ENCODE results near the gene D2HGDH. TPM values are rescaled to one million over a fixed set of nuclear protein-coding genes. Genes with fewer than 3 reads are reported as not detected.

D2HGDH gene
- total RNA-seq, 2 experiments from 2014 or later, result 26.9 to 29.3 TPM

DNA sequence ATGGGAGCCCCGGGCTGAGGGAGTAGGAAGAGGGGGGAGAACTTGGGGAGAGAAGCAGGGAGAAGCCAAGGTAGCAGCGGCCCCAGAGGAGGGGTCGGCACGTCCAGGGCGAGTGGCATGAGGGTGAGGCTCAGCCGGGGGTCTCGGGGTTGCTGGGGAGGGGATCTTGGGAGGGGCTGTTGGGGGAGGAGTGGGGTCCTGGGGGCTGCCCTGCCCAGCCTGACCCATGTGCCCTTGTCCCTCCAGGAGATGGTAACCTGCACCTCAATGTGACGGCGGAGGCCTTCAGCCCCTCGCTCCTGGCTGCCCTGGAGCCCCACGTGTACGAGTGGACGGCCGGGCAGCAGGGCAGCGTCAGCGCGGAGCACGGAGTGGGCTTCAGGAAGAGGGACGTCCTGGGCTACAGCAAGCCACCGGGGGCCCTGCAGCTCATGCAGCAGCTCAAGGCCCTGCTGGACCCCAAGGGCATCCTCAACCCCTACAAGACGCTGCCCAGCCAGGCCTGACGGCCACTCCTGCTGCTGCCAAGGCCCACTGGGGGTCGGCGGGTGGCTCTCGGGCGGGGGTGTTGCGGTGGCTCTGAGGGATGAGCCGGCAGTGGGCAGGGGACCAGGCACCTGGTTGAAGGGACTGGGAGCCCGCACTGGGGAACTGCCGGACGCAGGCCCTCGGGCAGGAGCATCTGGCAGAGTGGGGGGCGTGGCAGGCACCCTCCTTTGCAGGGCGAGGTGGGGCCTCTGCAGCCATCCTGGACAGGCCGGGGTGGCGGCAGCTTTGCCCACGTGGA is 33.2 kb downstream of the D2HGDH start:
- Mint-ChIP-seq H3K36me3 (no peaks in the 10 kb centered on the region), H3K4me1 (peaks cover 10% of the 10 kb centered on the region), H3K4me3 (no peak overlapping the region), H3K27ac (no peak overlapping the region), H3K9me3 (no peaks in the 10 kb centered on the region), H3K27me3 (no peaks in the 10 kb centered on the region)
- DNase-seq, result no peak

DNA sequence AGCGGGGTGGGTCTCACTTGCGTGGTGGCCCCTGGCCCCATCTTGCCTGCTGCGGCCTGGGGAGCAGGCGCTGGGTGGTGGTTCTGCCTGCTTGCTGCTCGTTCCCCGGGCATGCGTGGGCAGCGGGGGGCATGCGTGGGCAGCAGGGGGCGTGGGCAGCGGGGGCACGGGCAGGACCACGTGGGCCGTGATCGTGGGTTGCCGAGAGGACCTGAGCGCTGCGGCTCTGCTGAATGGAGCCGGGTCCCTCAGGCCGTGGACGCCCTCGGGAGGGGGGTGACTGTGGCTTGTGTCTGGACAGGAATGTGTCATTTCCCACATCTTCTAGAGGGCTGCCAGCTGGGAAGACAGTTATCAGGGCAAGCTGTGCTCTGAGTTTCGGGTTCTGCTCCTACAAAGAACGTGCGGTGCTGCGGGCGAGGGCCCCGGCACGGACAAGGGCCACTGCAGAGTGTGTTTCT is 33.9 kb downstream of the D2HGDH start:
- no peak overlapping the region for H3K4me3 Mint-ChIP-seq
- no peaks in the 10 kb centered on the region for H3K27me3 Mint-ChIP-seq
- H3K27ac Mint-ChIP-seq, result no peak overlapping the region
- H3K4me1 Mint-ChIP-seq, result peaks cover 13% of the 10 kb centered on the region
- no peaks in the 10 kb centered on the region for H3K9me3 Mint-ChIP-seq
- no peaks in the 10 kb centered on the region for H3K36me3 Mint-ChIP-seq
- no peak for DNase-seq

DNA sequence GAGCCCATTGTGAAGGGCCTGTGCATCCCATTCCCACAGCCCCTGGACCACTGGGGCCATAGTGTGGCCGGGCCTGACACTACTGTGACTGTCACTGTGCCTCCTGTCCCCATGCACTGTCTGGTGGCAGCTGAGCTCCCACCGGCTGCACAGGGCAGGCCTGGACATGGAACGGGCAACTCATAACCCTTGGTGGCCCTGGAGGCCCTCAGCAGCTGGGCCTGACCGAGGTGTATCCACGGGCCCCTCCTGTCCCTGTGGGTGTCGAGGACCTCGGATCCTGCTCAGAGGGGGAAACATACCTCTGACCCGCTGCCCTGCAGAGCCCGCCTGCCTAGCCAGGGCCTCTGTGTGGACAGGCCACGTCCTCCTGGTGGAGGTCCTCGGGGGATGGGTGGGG is 34.4 kb downstream of the D2HGDH start:
- Mint-ChIP-seq H3K9me3 (no peaks in the 10 kb centered on the region), H3K27ac (no peak overlapping the region), H3K36me3 (no peaks in the 10 kb centered on the region), H3K4me1 (peaks cover 13% of the 10 kb centered on the region), H3K27me3 (no peaks in the 10 kb centered on the region), H3K4me3 (no peak overlapping the region)
- DNase-seq, result no peak

DNA sequence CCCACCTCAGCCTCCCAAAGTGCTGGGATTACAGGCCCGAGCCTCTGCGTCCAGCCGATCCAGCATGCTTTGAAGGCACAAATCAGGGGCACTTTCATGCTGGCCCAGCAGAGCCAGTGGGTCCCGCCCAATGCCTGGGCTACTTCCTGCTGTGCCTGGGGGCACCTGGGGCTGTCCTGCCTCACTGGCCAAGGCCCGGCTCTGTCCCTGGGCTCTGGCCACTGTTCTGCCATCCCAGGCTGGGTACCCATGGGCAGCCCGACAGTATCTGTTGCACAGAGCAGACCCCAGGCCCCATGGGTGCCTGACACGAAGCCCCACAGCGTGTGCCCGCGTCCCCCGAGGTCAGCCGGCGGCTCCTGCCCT is 35.4 kb downstream of the D2HGDH start:
- H3K36me3 Mint-ChIP-seq, result no peaks in the 10 kb centered on the region
- no peak overlapping the region for H3K27ac Mint-ChIP-seq
- no peaks in the 10 kb centered on the region for H3K27me3 Mint-ChIP-seq
- H3K9me3 Mint-ChIP-seq, result no peaks in the 10 kb centered on the region
- H3K4me3 Mint-ChIP-seq, result no peak overlapping the region
- no peak for DNase-seq
- H3K4me1 Mint-ChIP-seq, result peaks cover 13% of the 10 kb centered on the region

DNA sequence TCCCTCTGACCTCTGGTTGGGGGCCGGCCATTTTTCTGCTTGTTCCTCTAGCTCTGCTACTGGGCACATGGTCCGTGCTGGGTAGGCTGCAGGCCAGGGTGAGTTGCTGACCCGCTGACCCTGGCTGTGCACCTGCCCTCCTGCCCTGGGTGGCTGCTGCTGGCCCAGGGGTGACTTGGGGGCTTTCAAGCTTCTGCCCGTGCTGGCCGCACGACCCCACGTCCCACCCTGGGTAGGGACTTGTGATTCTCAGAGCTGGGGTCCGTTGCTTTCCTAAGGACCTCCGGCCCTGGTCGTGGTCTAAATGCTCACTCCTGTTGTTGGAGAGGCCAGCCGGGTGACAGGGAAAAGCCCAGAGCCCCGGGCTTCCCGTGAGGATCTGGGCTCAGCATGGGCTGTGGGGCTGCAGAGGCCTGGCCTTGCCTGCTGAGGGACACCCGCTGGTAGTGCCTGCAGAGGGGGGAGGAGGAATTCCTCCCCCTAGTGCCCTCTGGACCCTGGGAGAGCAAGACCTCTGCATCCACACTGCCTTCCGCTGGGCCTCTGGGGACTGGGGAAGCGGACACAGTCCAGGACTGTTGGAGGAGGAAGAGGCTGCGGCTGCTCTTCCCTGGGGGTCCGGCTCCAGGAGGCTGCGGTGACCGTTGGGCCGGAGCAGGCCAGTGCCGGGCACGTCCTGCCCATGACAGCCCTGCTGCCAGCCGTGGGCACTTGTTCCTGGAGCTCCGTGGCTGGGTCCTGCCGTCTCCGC is 35.9 kb downstream of the D2HGDH start:
- no peaks in the 10 kb centered on the region for H3K9me3 Mint-ChIP-seq
- H3K4me1 Mint-ChIP-seq, result peaks cover 13% of the 10 kb centered on the region
- no peak overlapping the region for H3K4me3 Mint-ChIP-seq
- H3K27me3 Mint-ChIP-seq, result no peaks in the 10 kb centered on the region
- H3K36me3 Mint-ChIP-seq, result no peaks in the 10 kb centered on the region
- DNase-seq, result no peak
- H3K27ac Mint-ChIP-seq, result no peak overlapping the region

DNA sequence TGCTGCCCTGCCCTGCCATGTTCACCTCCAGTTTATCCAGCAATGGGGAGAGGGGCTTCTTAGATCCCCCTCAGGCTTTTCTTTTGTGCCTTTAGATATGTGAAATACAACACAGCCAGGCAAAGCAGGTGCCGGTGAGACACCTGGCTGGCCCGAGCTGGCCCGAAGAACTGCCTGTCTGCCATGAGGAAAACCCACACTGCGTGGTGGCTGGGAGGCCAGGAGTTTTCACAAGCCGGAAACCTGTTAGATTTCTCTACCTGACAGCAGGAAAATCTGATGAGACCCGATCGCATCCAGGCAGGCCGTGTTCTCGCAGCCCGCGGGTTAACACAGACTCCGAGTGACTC is 36.5 kb downstream of the D2HGDH start:
- Mint-ChIP-seq H3K36me3 (no peaks in the 10 kb centered on the region), H3K4me3 (no peak overlapping the region), H3K27me3 (no peaks in the 10 kb centered on the region), H3K4me1 (peaks cover 13% of the 10 kb centered on the region), H3K9me3 (no peaks in the 10 kb centered on the region), H3K27ac (no peak overlapping the region)
- DNase-seq, result no peak

DNA sequence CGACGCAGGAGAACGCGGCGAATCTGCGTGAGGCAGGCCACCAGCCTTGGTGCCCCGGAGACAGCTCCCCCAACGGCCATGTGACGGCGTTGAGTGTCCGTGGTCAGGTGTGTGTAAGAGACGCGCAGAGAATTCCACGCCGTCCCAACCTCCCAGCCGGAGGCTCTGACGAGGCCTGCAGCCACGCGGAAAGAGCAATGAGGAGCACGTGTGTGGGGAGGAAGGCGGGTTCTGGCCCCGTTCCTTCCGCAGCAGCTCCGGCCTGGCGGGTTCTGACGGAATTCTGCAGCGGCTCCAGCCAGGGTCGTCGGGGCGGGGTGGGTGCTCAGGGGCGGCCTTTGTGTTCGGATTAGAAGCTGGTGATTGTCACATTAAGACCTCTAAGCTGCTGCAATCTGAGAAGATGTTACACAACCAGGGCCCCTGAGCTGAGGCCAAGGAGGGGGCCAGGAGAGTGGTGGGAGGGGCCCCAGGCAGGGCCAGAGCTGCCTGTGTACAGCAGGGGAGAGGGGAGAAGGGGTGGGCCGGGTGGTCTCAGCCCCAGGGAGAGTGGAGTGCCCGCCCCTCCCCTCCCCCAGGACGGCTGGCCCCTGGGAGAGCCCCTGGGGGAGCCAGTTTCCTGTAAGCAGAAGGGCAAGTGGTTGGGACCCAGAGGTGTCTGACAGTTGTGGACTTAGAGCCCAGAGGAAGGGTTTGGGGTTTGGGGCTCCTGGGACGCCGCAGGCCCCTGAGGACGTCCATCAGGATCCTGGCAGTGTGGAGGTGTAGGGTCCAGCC is 37.0 kb downstream of the D2HGDH start:
- H3K9me3 Mint-ChIP-seq, result no peaks in the 10 kb centered on the region
- H3K4me1 Mint-ChIP-seq, result peaks cover 13% of the 10 kb centered on the region
- H3K4me3 Mint-ChIP-seq, result peak overlapping the region; percentile 51
- H3K27me3 Mint-ChIP-seq, result no peaks in the 10 kb centered on the region
- H3K36me3 Mint-ChIP-seq, result no peaks in the 10 kb centered on the region
- peak overlapping the region; percentile 91 for H3K27ac Mint-ChIP-seq
- DNase-seq, result no peak

DNA sequence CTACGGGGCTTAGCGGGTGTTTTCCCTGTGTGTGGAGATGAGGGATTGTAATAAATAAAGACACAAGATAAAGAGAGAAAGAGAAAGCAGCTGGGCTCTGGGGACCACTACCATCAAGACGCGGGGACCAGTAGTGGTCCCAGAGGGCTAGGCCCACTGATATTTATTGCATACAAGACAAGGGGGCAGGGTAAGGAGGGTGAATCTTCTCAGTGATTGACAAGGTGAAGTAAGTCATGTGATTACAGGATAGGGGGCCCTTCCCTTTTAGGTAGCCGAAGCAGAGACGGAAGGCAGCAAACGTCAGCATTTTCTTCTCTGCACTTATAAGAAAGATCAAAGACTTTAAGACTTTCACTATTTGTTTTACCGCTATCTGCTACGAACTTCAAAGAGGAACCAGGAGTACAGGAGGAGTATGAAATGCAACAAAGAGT is 37.7 kb downstream of the D2HGDH start:
- Mint-ChIP-seq H3K36me3 (no peaks in the 10 kb centered on the region), H3K4me1 (peaks cover 13% of the 10 kb centered on the region), H3K27me3 (no peaks in the 10 kb centered on the region), H3K27ac (peak overlapping the region; percentile 91), H3K9me3 (no peaks in the 10 kb centered on the region), H3K4me3 (peak overlapping the region; percentile 51)
- peak; percentile 37 for DNase-seq

DNA sequence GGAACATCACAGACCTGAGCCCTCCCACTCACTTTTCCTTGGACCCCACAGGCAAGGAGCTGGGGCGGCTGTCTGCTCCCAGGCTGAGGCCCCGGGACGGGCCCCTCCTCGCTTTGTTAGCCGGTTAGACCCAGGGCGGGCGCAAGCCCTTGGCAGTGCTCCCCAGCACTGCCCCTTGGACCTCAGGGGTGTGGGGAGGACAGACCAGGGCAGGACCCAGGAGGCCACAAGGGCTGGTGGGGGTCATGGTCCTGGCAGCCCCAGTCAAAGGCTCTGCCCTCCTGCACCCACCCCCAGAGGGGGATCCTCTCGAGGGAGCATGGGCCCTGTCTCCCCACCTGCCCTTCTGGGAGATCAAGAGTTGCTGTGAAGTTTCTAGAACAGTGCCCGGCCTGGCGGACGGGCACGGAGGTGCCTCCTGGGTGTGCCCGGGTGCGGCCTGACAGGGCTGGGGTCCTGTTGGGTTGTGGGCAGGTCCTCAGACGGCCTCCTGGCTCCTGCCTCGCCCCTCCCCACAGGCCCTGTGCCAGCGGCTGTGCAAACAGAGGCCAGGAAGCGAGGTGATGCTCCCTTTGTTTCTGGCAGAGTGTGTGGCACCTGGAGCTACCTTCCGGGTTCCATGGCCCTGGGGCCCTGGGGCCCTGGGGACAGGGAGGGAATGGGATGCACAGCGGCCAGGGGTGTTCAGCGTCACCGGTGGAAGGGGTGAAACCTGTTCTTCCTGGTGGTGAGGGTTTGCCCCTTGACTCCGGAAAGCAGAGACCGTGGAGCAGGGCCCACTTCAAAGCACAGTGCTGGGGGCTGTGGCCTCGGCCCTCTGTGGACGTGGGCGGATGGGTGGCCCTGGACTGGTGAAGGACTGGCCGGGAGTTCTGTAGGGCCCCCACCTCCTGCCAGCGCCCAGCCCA is 39.3 kb downstream of the D2HGDH start:
- H3K27ac Mint-ChIP-seq, result no peak overlapping the region
- H3K4me1 Mint-ChIP-seq, result peaks cover 13% of the 10 kb centered on the region
- no peak for DNase-seq
- no peaks in the 10 kb centered on the region for H3K9me3 Mint-ChIP-seq
- no peaks in the 10 kb centered on the region for H3K27me3 Mint-ChIP-seq
- H3K36me3 Mint-ChIP-seq, result no peaks in the 10 kb centered on the region
- H3K4me3 Mint-ChIP-seq, result no peak overlapping the region

DNA sequence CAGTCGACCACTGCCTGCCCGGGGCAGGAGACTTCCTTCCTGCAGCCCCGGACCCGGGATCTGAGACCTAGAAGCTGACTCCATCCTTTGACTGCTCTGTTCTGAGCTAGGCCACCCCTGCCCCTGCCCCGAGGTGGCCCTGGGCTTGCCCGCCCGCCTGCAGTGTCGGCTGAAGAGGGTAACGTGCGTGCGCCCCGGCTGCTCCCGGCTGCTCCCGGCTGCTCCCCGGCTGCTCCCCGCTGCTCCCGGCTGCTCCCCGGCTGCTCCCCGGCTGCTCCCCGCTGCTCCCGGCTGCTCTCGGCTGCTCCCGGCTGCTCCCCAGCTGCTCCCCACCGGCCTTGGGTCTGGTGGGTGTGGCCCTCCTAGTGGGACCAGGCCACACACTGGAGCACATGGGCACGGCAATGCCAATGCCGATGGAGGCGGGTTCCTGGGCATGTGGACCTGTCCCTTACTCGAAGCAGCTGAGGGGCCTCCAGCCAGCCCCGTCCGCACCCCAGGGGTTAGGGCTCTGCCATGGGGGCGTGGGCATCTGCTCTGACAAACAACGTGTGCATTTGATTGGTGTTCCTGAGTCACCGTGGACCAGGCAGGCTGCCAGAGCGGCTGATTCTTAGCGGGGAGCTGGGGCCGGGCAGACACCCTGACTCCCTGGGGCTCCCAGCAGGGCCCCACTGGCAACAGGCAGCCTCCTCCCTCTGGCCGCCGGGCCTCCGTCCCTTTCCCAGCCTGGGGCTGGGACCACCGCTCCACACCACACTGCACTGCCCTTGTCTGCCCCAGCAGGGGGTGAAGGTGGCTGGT is 40.2 kb downstream of the D2HGDH start:
- Mint-ChIP-seq H3K9me3 (no peaks in the 10 kb centered on the region), H3K36me3 (no peaks in the 10 kb centered on the region)
- no peak for DNase-seq

DNA sequence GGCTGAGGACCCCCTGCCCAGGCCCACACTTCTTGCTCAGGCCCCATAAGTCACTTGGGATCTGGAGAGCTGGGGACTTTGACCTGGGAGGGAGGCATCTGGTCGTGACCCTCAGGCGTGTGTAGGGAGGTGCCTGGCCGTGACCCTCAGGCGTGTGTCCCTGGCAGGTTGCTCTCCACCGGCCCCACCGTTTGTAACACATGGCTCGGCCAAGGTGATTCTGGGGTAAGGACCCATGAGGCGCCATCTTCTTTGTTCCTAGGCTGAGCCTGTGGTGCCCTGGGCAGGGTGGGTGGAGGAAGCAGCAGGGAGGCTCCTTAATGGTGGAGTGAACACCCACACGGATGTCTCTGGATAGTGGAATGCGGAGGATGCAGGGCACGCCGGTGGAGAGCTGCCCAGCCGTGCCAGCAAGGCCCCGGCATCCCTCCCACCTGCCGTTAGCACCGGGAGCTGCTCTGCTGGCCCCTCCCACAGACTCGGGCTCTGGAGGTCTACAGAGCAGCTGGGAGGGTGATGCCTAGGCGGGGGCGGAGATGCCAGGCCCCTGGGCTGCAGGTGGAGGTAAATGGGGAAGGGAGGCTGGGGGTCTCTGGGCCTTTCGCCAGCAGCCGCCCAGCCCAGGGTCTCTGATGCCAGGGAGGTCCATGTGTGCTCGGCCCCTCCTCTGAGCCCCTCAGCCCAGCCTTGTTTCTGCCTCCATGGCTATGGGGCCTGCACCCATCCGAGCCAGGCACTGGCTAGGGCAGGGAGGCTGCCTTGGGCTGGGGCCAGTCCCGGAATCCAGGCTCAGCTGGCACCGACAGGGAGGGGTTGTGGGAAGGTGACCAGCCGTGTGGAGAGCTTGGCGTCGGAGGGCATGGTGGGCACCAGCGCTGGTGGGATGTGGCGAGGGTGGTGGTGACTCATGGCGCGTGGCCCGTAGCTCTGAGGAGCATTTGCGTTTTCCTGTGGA is 41.1 kb downstream of the D2HGDH start:
- H3K27me3 Mint-ChIP-seq, result no peaks in the 10 kb centered on the region
- no peaks in the 10 kb centered on the region for H3K36me3 Mint-ChIP-seq
- DNase-seq, result no peak
- peaks cover 13% of the 10 kb centered on the region for H3K4me1 Mint-ChIP-seq
- H3K4me3 Mint-ChIP-seq, result no peak overlapping the region
- no peak overlapping the region for H3K27ac Mint-ChIP-seq
- no peaks in the 10 kb centered on the region for H3K9me3 Mint-ChIP-seq

More for the DNA sequence above, 40.2 kb downstream of the D2HGDH start:
- no peaks in the 10 kb centered on the region for H3K27me3 Mint-ChIP-seq
- H3K4me3 Mint-ChIP-seq, result no peak overlapping the region
- peaks cover 13% of the 10 kb centered on the region for H3K4me1 Mint-ChIP-seq
- H3K27ac Mint-ChIP-seq, result no peak overlapping the region

DNA sequence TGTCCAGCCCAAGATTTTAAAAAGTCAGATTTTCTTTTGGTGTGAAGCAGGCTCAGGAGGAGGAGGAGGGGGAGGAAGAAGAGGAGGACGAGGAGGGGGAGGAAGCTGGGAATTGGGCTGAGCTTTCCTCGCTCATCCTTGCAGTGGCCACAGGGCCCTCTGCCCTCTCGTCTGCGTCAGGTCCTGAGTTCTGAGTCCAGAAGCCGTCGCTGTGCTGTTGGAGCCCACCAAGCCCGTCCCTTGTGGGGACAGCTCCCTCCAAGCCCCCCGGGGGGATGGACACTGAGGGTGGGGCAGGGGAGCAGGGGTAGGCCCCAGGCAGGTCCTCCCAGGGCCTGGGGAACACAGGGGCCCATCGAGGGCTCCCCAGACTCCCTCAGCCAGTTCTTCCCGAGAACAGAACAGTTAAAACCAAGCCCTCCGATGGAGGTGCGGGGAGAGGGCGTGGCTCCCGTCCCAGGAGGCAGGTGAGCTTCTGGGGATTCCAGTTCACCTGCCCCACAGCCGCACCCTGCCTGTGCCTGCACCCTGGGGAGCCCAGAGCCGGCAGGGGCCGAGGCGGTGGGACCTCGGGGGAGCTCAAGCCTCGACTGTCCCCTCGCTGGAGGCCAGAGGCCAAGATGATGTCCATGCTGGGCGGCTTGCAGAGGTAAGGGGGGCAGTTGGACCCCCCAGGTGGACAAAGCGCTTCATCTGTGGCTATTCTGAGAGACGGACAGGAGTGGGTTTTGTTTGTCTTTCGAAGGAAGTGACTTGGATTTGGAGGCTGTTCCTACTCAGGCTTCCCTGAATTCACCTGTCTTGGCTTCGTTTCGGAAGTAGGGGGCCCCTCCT is 42.1 kb downstream of the D2HGDH start, which contains the start of gene GAL3ST2:
Gene GAL3ST2 (plus strand): TSS at position 487 of the 834 bp plus-strand sequence. CDS start 134 bp downstream, at position 621.
- H3K27me3 Mint-ChIP-seq, result no peaks in the 10 kb centered on the region
- no peak within 1 kb of the TSS for H3K4me3 Mint-ChIP-seq

More for the DNA sequence above, 42.1 kb downstream of the D2HGDH start, which contains the start of gene GAL3ST2:
- Mint-ChIP-seq H3K36me3 (no peaks in the 10 kb centered on the region), H3K9me3 (peaks cover 5% of the 10 kb centered on the region), H3K4me1 (peaks cover 13% of the 10 kb centered on the region), H3K27ac (no peak within 1 kb of the TSS)
- DNase-seq, result no peak

Measured in activated naive CD8-positive, alpha-beta T cell treated with anti-CD3 and anti-CD28 coated beads for 36 hours (primary cell).